ENCODE results near the gene DKK3.

DNA sequence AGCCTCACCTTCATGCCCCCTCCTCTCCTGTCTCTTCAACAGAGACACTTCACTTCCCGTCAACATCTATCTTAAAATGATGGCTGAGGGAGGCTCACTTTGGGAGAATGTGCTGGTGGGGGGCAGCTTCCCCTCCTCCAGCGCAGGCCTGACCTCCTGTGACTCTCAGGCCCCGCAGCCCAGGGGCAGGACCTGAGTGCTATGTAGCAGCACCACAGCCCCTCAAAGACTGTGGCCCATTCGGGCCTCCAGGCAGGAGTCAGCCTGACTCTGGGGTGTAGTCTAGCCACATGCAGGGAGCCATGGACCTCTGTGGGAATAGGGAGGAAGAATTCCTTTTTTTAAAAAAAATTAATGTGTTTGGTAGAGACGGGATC, 43.7 kb downstream of the DKK3 start:
- TF ChIP-seq CTCF (IDR thresholded peaks at IDR 0.05; ENCODE audit: poor library complexity, severe bottlenecking): no peak
- no peak for TF ChIP-seq POLR2AphosphoS5 (IDR thresholded peaks at IDR 0.05)
- TF ChIP-seq EP300 (conservative IDR thresholded peaks at IDR 0.05; ENCODE audit: poor library complexity, severe bottlenecking): no peak
- no peak for TF ChIP-seq REST (IDR thresholded peaks at IDR 0.05; ENCODE audit: borderline replicate concordance)

All from neural cell (in vitro differentiated cells).